GM19372 (cell line): Measurements from ENCODE around the gene CSE1L.
"Not testable (repeated sequence)": the region's sequence is repeated elsewhere in the genome, so short reads cannot be mapped to it uniquely, and the experiment has no call there.

Source experiments
- ATAC-seq: cut with Tn5 transposase; IDR thresholded peaks from one replicate; pipeline ENCODE4 v1.9.1; 2021; ENCODE audit warnings: mild to moderate bottlenecking, low read depth, moderate library complexity; ENCODE audit not compliant: unreplicated experiment

Gene CSE1L

GRCh38 chr20:49119988-49120387, 73.9 kb downstream of the CSE1L start:
- no peak for ATAC-seq

GRCh38 chr20:49122920-49123319, 76.8 kb downstream of the CSE1L start:
- no peak for ATAC-seq

- ATAC-seq = no peak
Measured at GRCh38 chr20:49123982-49124381, 77.9 kb downstream of the CSE1L start.

GRCh38 chr20:49132995-49133478, 86.9 kb downstream of the CSE1L start:
- no peak for ATAC-seq

GRCh38 chr20:49133571-49133970, 87.5 kb downstream of the CSE1L start:
- ATAC-seq = no peak

- not testable (repeated sequence) for ATAC-seq
Measured at GRCh38 chr20:49134797-49135196, 88.7 kb downstream of the CSE1L start.

- ATAC-seq = no peak
Measured at GRCh38 chr20:49136817-49137571, 90.9 kb downstream of the CSE1L start.

GRCh38 chr20:49138431-49138830, 92.3 kb downstream of the CSE1L start:
- no peak for ATAC-seq

GRCh38 chr20:49140411-49140810, 94.3 kb downstream of the CSE1L start:
- ATAC-seq = no peak

- no peak for ATAC-seq
Measured at GRCh38 chr20:49140834-49141233, 94.7 kb downstream of the CSE1L start.
